ENCODE results near the gene PDE7B.

GRCh38 chr6:135995545-135995898, 144.0 kb downstream of the PDE7B start:
- TF ChIP-seq EZH2 (IDR thresholded peaks at IDR 0.05; ENCODE audit: insufficient read depth, poor library complexity, severe bottlenecking) (no peak), EZH2phosphoT487 (IDR thresholded peaks at IDR 0.05; ENCODE audit: insufficient read depth, low read depth) (no peak)
